ENCODE data around the gene KAZN. TPM values are rescaled to one million over a fixed set of nuclear protein-coding genes. Genes with fewer than 3 reads are reported as not detected.

The KAZN gene
- total and polyA plus RNA-seq, 4 donors = 7.6 to 18.8 (median 11.2) TPM

DNA sequence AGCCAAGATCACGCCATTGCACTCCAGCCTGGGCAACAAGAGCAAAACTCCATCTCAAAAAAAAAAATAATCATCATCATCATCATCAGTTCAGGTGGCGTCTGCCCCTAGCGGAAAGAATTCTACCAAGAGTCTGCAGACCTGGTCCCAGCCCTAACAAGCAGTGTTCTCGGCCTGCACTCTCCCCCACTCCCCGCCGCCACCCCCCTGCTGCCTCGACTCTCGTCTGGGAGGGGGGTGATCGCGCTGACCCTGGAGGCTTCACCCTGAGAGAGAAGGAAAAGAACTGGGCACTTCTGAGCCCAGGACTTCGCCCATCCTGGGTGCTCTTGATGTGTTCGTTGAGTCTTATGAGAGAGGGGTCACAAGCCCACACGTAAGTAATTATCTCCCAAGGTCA, 394.9 kb downstream of the KAZN start:
- Histone ChIP-seq H3K27me3 (ENCODE audit: control insufficient read depth in 3 of 3, insufficient read depth in 3 of 3, low read length in 2 of 3) (no peaks in the 10 kb centered on the region), H3K9me3 (ENCODE audit: control insufficient read depth in 4 of 4, insufficient read depth in 3 of 4, low read length in 3 of 4) (no peaks in the 10 kb centered on the region), H3K4me1 (ENCODE audit: control insufficient read depth in 5 of 5, insufficient read depth in 5 of 5, low read length in 5 of 5) (peaks cover 0 to 4% (median 0%) of the 10 kb centered on the region in 5 donors), H3K36me3 (ENCODE audit: control insufficient read depth in 4 of 4, insufficient read depth in 4 of 4, low read length in 4 of 4) (no peaks in the 10 kb centered on the region), H3K9ac (ENCODE audit: insufficient read depth in 1 of 2, low read length in 2 of 2) (no peak overlapping the region), H3K4me3 (no peak overlapping the region), H3K27ac (ENCODE audit: low read depth in 1 of 2, low read length in 1 of 2) (no peak overlapping the region)
- ATAC-seq (ENCODE audit: insufficient read depth, low FRiP score) = no peak
- TF ChIP-seq, protein P1, sequence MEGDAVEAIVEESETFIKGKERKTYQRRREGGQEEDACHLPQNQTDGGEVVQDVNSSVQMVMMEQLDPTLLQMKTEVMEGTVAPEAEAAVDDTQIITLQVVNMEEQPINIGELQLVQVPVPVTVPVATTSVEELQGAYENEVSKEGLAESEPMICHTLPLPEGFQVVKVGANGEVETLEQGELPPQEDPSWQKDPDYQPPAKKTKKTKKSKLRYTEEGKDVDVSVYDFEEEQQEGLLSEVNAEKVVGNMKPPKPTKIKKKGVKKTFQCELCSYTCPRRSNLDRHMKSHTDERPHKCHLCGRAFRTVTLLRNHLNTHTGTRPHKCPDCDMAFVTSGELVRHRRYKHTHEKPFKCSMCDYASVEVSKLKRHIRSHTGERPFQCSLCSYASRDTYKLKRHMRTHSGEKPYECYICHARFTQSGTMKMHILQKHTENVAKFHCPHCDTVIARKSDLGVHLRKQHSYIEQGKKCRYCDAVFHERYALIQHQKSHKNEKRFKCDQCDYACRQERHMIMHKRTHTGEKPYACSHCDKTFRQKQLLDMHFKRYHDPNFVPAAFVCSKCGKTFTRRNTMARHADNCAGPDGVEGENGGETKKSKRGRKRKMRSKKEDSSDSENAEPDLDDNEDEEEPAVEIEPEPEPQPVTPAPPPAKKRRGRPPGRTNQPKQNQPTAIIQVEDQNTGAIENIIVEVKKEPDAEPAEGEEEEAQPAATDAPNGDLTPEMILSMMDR (IDR thresholded peaks at IDR 0.05; ENCODE audit: control extremely low read depth, extremely low read depth) = no peak
- no peak for DNase-seq
- WGBS, 2 donors = 88 to 89% methylated on average over 12 to 13 of the region's 13 CpGs

DNA sequence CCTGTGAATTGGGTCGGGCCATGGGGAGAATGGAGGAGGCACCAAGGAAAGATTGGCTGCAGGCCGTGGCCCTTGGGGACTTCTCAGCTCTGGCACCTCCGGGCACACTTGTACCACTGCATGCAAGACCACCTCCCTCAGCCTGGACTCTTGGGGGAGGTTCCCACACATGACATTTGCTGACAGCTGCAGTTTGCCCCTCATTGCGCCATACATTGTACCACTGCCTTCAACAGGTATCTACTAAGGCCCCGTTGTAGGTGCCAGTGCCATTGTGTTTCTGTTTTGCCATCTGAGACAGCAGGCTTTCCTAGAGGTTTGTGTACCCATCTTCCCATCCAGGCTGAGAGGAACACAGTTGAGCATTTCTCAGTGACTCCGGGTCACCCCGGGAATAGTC, 395.7 kb downstream of the KAZN start:
- no peak for DNase-seq

DNA sequence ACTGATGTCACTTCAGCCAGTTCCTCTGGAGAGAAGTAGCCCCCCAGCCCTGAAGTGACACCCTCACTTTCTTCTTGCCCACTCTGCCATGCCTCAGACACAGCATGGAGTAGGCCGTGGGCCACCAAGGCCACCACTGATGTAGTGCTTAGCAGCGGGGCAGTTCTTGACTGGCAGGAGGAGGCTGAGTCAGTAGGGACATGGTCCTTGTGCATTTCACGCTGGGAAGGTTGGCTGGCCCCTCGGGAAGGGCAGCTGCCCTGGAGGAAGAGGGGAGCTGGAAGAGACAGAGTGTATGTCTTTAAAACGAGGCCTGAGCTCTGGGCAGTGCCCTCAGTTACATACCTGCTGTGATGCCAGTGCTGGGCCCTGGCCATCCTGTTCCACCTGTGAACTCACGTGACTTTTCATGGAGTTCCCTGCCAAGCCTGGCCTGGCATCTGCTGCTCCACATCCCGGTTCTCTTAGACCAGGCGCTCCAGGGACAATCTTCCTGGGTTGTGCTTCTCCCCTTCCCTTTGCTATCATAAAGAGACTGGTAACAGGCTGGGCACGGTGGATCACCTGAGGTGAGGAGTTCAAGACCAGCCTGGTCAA, 396.5 kb downstream of the KAZN start:
- Histone ChIP-seq H3K4me3 (no peak overlapping the region), H3K9ac (ENCODE audit: insufficient read depth in 1 of 2, low read length in 2 of 2) (no peak overlapping the region), H3K27ac (ENCODE audit: low read depth in 1 of 2, low read length in 1 of 2) (no peak overlapping the region), H3K27me3 (ENCODE audit: control insufficient read depth in 3 of 3, insufficient read depth in 3 of 3, low read length in 2 of 3) (no peaks in the 10 kb centered on the region), H3K36me3 (ENCODE audit: control insufficient read depth in 4 of 4, insufficient read depth in 4 of 4, low read length in 4 of 4) (no peaks in the 10 kb centered on the region), H3K9me3 (ENCODE audit: control insufficient read depth in 4 of 4, insufficient read depth in 3 of 4, low read length in 3 of 4) (no peaks in the 10 kb centered on the region), H3K4me1 (ENCODE audit: control insufficient read depth in 5 of 5, insufficient read depth in 5 of 5, low read length in 5 of 5) (peaks cover 0 to 7% (median 0%) of the 10 kb centered on the region in 5 donors)
- WGBS, 2 donors = 80 to 93% methylated on average over 9 of the region's 9 CpGs
- DNase-seq = no peak
- no peak for ATAC-seq (ENCODE audit: insufficient read depth, low FRiP score)
- TF ChIP-seq, protein P1 (IDR thresholded peaks at IDR 0.05; ENCODE audit: control extremely low read depth, extremely low read depth) = no peak

More for the DNA sequence above, 395.7 kb downstream of the KAZN start:
- Histone ChIP-seq H3K27me3 (ENCODE audit: control insufficient read depth in 3 of 3, insufficient read depth in 3 of 3, low read length in 2 of 3) (no peaks in the 10 kb centered on the region), H3K27ac (ENCODE audit: low read depth in 1 of 2, low read length in 1 of 2) (no peak overlapping the region), H3K36me3 (ENCODE audit: control insufficient read depth in 4 of 4, insufficient read depth in 4 of 4, low read length in 4 of 4) (no peaks in the 10 kb centered on the region), H3K9me3 (ENCODE audit: control insufficient read depth in 4 of 4, insufficient read depth in 3 of 4, low read length in 3 of 4) (no peaks in the 10 kb centered on the region), H3K4me3 (no peak overlapping the region), H3K4me1 (ENCODE audit: control insufficient read depth in 5 of 5, insufficient read depth in 5 of 5, low read length in 5 of 5) (peaks cover 0 to 6% (median 0%) of the 10 kb centered on the region in 5 donors), H3K9ac (ENCODE audit: insufficient read depth in 1 of 2, low read length in 2 of 2) (no peak overlapping the region)
- TF ChIP-seq, protein P1 (IDR thresholded peaks at IDR 0.05; ENCODE audit: control extremely low read depth, extremely low read depth) = no peak
- ATAC-seq (ENCODE audit: insufficient read depth, low FRiP score) = no peak
- WGBS, 2 donors = 82 to 87% methylated on average over 7 of the region's 7 CpGs

Measured in lung (tissue), 12 donors.